MCF 10A (cell line): ENCODE measurements around the gene PTRH1. TPM values are rescaled to one million over a fixed set of nuclear protein-coding genes. Genes with fewer than 3 reads are reported as not detected.

Source experiments
- BruUV-seq: library from RNA; stranded (reverse); fragments of 400-500 nt; replicated peaks from 2 replicates; lab custom pipeline; 2021; lab: Mats Ljungman, UMichigan
- CTCF ChIA-PET: fragments of 300-600 bp; sonication (Branson Sonifier 250); formaldehyde crosslinking; extraction: SDS; loops from one replicate; lab custom pipeline; 2021; ENCODE audit warnings: antibody characterized with exemption, inconsistent platforms; lab: Yijun Ruan, JAX
- POLR2A ChIA-PET: fragments of 300-600, 350-650 bp; sonication (Branson Sonifier 250); formaldehyde crosslinking; extraction: SDS; loops from one replicate; lab custom pipeline; 2020; ENCODE audit warnings: antibody characterized with exemption, inconsistent platforms; lab: Yijun Ruan, JAX
- DNase-seq: peaks from one replicate; pipeline ENCODE4 v3.0.0-alpha.2; 2018; ENCODE audit not compliant: unreplicated experiment
- H3K27ac Mint-ChIP-seq: one replicate; pipeline ENCODE4 v1.8.0; 2022; ENCODE audit warnings: mild to moderate bottlenecking, low read depth, mixed read lengths; ENCODE audit not compliant: unreplicated experiment
- H3K27me3 Mint-ChIP-seq: one replicate; pipeline ENCODE4 v1.8.0; 2022; ENCODE audit warnings: mixed read lengths; ENCODE audit not compliant: insufficient read depth, unreplicated experiment
- H3K36me3 Mint-ChIP-seq: one replicate; pipeline ENCODE4 v1.8.0; 2022; ENCODE audit warnings: mild to moderate bottlenecking, moderate library complexity, mixed read lengths; ENCODE audit not compliant: insufficient read depth, unreplicated experiment
- H3K4me1 Mint-ChIP-seq: one replicate; pipeline ENCODE4 v1.8.0; 2022; ENCODE audit warnings: mixed read lengths; ENCODE audit not compliant: insufficient read depth, unreplicated experiment
- H3K4me3 Mint-ChIP-seq: one replicate; pipeline ENCODE4 v1.8.0; 2022; ENCODE audit warnings: mild to moderate bottlenecking, moderate library complexity, mixed read lengths; ENCODE audit not compliant: unreplicated experiment
- H3K9me3 Mint-ChIP-seq: one replicate; pipeline ENCODE4 v1.8.0; 2022; ENCODE audit warnings: mixed read lengths; ENCODE audit not compliant: unreplicated experiment
- intact Hi-C: fragments of 100-400 bp; cut with micrococcal nuclease; formaldehyde crosslinking; loops from 2 replicates; pipeline ENCODE4 v1.14.1; 2022
- total RNA-seq: library from RNA; stranded (reverse); gene quantifications from 2 replicates; pipeline ENCODE4 v1.2.3, GENCODE V29; 2022
- TF ChIP-seq, protein P1 (sequence below): fragments of 200-600 bp; IDR thresholded peaks from one replicate; pipeline ENCODE4 v1.8.0; 2022; ENCODE audit warnings: antibody characterized with exemption, mild to moderate bottlenecking; ENCODE audit not compliant: unreplicated experiment

Gene PTRH1
- total RNA-seq, 1 experiment from 2014 or later: 35.2 TPM

- Mint-ChIP-seq H3K36me3 (peaks cover 7% of the 10 kb centered on the region), H3K4me1 (no peaks in the 10 kb centered on the region), H3K27ac (no peak overlapping the region), H3K9me3 (no peaks in the 10 kb centered on the region), H3K27me3 (no peaks in the 10 kb centered on the region), H3K4me3 (no peak overlapping the region)
- POLR2A ChIA-PET: interaction anchor here (0.8 kb wide), 1 partner anchor 12 kb away, joined by 4 read pairs; no protein-coding TSS in a partner anchor
- TF ChIP-seq, protein P1, sequence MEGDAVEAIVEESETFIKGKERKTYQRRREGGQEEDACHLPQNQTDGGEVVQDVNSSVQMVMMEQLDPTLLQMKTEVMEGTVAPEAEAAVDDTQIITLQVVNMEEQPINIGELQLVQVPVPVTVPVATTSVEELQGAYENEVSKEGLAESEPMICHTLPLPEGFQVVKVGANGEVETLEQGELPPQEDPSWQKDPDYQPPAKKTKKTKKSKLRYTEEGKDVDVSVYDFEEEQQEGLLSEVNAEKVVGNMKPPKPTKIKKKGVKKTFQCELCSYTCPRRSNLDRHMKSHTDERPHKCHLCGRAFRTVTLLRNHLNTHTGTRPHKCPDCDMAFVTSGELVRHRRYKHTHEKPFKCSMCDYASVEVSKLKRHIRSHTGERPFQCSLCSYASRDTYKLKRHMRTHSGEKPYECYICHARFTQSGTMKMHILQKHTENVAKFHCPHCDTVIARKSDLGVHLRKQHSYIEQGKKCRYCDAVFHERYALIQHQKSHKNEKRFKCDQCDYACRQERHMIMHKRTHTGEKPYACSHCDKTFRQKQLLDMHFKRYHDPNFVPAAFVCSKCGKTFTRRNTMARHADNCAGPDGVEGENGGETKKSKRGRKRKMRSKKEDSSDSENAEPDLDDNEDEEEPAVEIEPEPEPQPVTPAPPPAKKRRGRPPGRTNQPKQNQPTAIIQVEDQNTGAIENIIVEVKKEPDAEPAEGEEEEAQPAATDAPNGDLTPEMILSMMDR: no peak
- CTCF ChIA-PET: interaction anchor here (0.6 kb wide), 1 partner anchor 103 kb away, joined by 3 read pairs; no protein-coding TSS in a partner anchor
- BruUV-seq: no TSS peak
- intact Hi-C loops: no loop called here
- DNase-seq: no peak
Measured at GRCh38 chr9:127693697-127694096, 21.8 kb downstream of the PTRH1 start.

DNA sequence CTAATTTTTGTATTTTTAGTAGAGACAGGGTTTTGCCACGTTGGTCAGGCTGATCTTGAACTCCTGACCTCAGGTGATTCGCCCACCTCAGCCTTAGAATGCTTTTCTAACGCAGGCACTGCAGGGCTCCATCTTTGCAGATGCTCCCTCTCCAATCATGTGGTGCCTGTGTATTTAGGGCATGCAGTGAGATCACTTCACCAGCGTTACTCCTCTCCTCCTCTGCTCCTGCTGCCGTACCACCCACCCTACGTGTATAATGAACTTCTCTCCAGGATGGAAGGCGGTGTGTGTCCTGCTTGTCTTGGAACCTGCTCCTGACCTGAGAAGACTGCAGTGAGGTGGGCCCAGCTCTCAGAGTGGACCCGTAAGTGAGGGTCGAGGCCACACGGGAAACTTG, 22.3 kb downstream of the PTRH1 start:
- H3K36me3 Mint-ChIP-seq: peaks cover 3% of the 10 kb centered on the region
- TF ChIP-seq, protein P1: no peak

GRCh38 chr9:127692071-127692470, 23.4 kb downstream of the PTRH1 start:
- intact Hi-C loops: no loop called here
- ChIA-PET CTCF (interaction anchor here (0.8 kb wide), 1 partner anchor 42 kb away, joined by 4 read pairs; no protein-coding TSS in a partner anchor), POLR2A (interaction anchor here (0.6 to 1.2 kb wide), 4 partner anchors 11 to 55 kb away, joined by 3 read pairs; no protein-coding TSS in a partner anchor)
- TF ChIP-seq, protein P1: no peak
- no peak overlapping the region for H3K27ac Mint-ChIP-seq
- DNase-seq: no peak
- H3K4me1 Mint-ChIP-seq: no peaks in the 10 kb centered on the region
- H3K9me3 Mint-ChIP-seq: no peaks in the 10 kb centered on the region
- H3K4me3 Mint-ChIP-seq: no peak overlapping the region
- no peaks in the 10 kb centered on the region for H3K27me3 Mint-ChIP-seq
- BruUV-seq: no TSS peak
- H3K36me3 Mint-ChIP-seq: no peaks in the 10 kb centered on the region

More for the DNA sequence above, 22.3 kb downstream of the PTRH1 start:
- CTCF ChIA-PET: no interaction called here
- BruUV-seq: no TSS peak
- Mint-ChIP-seq H3K27ac (no peak overlapping the region), H3K9me3 (no peaks in the 10 kb centered on the region), H3K27me3 (no peaks in the 10 kb centered on the region), H3K4me3 (no peak overlapping the region), H3K4me1 (no peaks in the 10 kb centered on the region)
- DNase-seq: no peak
- intact Hi-C loops: no loop called here
- POLR2A ChIA-PET: interaction anchor here (0.9 to 1.2 kb wide), 3 partner anchors 12 to 56 kb away, joined by 3 read pairs; no protein-coding TSS in a partner anchor

- BruUV-seq: no TSS peak
- CTCF ChIA-PET: no interaction called here
- intact Hi-C loops: no loop called here
- DNase-seq: no peak
- POLR2A ChIA-PET: interaction anchor here (1.1 kb wide), 1 partner anchor 9 kb away, joined by 3 read pairs; no protein-coding TSS in a partner anchor
- H3K4me1 Mint-ChIP-seq: no peaks in the 10 kb centered on the region
- no peak overlapping the region for H3K27ac Mint-ChIP-seq
- H3K27me3 Mint-ChIP-seq: no peaks in the 10 kb centered on the region
- H3K36me3 Mint-ChIP-seq: peaks cover 6% of the 10 kb centered on the region
- TF ChIP-seq, protein P1: no peak
- H3K9me3 Mint-ChIP-seq: no peaks in the 10 kb centered on the region
- H3K4me3 Mint-ChIP-seq: no peak overlapping the region
Measured at GRCh38 chr9:127690735-127691134, 24.7 kb downstream of the PTRH1 start.
